Measurements from ENCODE around the gene EIF4G3.

Gene EIF4G3

GRCh38 chr1:21189906-21190500, 13.3 kb upstream of the EIF4G3 start:
- TF ChIP-seq POLR2AphosphoS5 (IDR thresholded peaks at IDR 0.05; ENCODE audit: low read depth, low read length) (no peak), FOXP2 (optimal IDR thresholded peaks at IDR 0.05; ENCODE audit: borderline replicate concordance, extremely low read depth, extremely low read length, insufficient read depth) (no peak), SIN3A (IDR thresholded peaks at IDR 0.05; ENCODE audit: borderline replicate concordance, insufficient read depth, low read length) (no peak), REST (IDR thresholded peaks at IDR 0.05; ENCODE audit: insufficient read depth in 1 of 2, low read depth in 2 of 2, low read length in 2 of 2) (no peak), TAF1 (IDR thresholded peaks at IDR 0.05; ENCODE audit: borderline replicate concordance, insufficient read depth, low read length) (no peak)

- TF ChIP-seq SIN3A (IDR thresholded peaks at IDR 0.05; ENCODE audit: borderline replicate concordance, insufficient read depth, low read length) (no peak), REST (IDR thresholded peaks at IDR 0.05; ENCODE audit: insufficient read depth in 1 of 2, low read depth in 2 of 2, low read length in 2 of 2) (no peak), POLR2AphosphoS5 (IDR thresholded peaks at IDR 0.05; ENCODE audit: low read depth, low read length) (no peak), FOXP2 (optimal IDR thresholded peaks at IDR 0.05; ENCODE audit: borderline replicate concordance, extremely low read depth, extremely low read length, insufficient read depth) (no peak), TAF1 (IDR thresholded peaks at IDR 0.05; ENCODE audit: borderline replicate concordance, insufficient read depth, low read length) (no peak)
Measured at GRCh38 chr1:21189421-21189820, 12.7 kb upstream of the EIF4G3 start.

GRCh38 chr1:21188235-21188634, 11.5 kb upstream of the EIF4G3 start:
- no peak for TF ChIP-seq FOXP2 (optimal IDR thresholded peaks at IDR 0.05; ENCODE audit: borderline replicate concordance, extremely low read depth, extremely low read length, insufficient read depth)
- TF ChIP-seq TAF1 (IDR thresholded peaks at IDR 0.05; ENCODE audit: borderline replicate concordance, insufficient read depth, low read length): no peak
- no peak for TF ChIP-seq REST (IDR thresholded peaks at IDR 0.05; ENCODE audit: insufficient read depth in 1 of 2, low read depth in 2 of 2, low read length in 2 of 2)
- no peak for TF ChIP-seq POLR2AphosphoS5 (IDR thresholded peaks at IDR 0.05; ENCODE audit: low read depth, low read length)

GRCh38 chr1:21185221-21185731, 8.6 kb upstream of the EIF4G3 start:
- no peak for TF ChIP-seq SIN3A (IDR thresholded peaks at IDR 0.05; ENCODE audit: borderline replicate concordance, insufficient read depth, low read length)
- TF ChIP-seq FOXP2 (optimal IDR thresholded peaks at IDR 0.05; ENCODE audit: borderline replicate concordance, extremely low read depth, extremely low read length, insufficient read depth): no peak
- TF ChIP-seq REST (IDR thresholded peaks at IDR 0.05; ENCODE audit: insufficient read depth in 1 of 2, low read depth in 2 of 2, low read length in 2 of 2): no peak
- TF ChIP-seq POLR2AphosphoS5 (IDR thresholded peaks at IDR 0.05; ENCODE audit: low read depth, low read length): no peak
- TF ChIP-seq TAF1 (IDR thresholded peaks at IDR 0.05; ENCODE audit: borderline replicate concordance, insufficient read depth, low read length): no peak
